Endothelial cell of umbilical vein (primary cell): ENCODE data around the gene ANGEL1. TPM values are rescaled to one million over a fixed set of nuclear protein-coding genes. Genes with fewer than 3 reads are reported as not detected.

Experiments used
- BruUV-seq: library from RNA; stranded (reverse); fragments of 400-500 nt; replicated peaks from 2 replicates; lab custom pipeline; 2021; lab: Mats Ljungman, UMichigan
- CTCF ChIA-PET: fragments of 300-600, 350-600 bp; sonication (Branson Sonifier 250); formaldehyde crosslinking; loops from one replicate; lab custom pipeline; 2021; ENCODE audit warnings: antibody characterized with exemption, inconsistent platforms; lab: Charles Lee
- POLR2A ChIA-PET: fragments of 300-600, 350-600 bp; sonication (Branson Sonifier 250); formaldehyde crosslinking; loops from one replicate; lab custom pipeline; 2021; ENCODE audit warnings: antibody characterized with exemption, inconsistent platforms; lab: Charles Lee
- DNase-seq: peaks from one replicate; pipeline ENCODE4 v3.0.0-alpha.2; 2011; ENCODE audit warnings: low read depth, low spot score
- FAIRE-seq: peaks from 2 replicates; lab custom pipeline; 2011; peaks lifted over from hg19 to GRCh38; lab: Jason Lieb, UNC
- H2AFZ ChIP-seq: 2 replicates; pipeline ENCODE4 v1.6.0; 2012; ENCODE audit warnings: low read depth, low read length, control low read depth, inconsistent platforms
- H3K27ac ChIP-seq: 2 replicates; pipeline ENCODE4 v1.5.1; 2011; ENCODE audit warnings: low read depth, mild to moderate bottlenecking, control low read depth, low read length, moderate library complexity; ENCODE audit not compliant: insufficient read depth
- H3K27me3 ChIP-seq, 2 experiments: 2 replicates each; pipeline versions ENCODE4 v1.6.0 to v1.6.1; 2011; ENCODE audit warnings: low read length in 2 of 2, mixed read lengths in 1 of 2; ENCODE audit not compliant: control insufficient read depth in 2 of 2, insufficient read depth in 2 of 2
- H3K36me3 ChIP-seq, 2 experiments: 2 replicates in 1 of 2; 3 replicates in 1 of 2; pipeline ENCODE4 v1.5.1; 2011; ENCODE audit warnings: low read length in 2 of 2, mild to moderate bottlenecking in 1 of 2, moderate library complexity in 1 of 2; ENCODE audit not compliant: control insufficient read depth in 2 of 2, insufficient read depth in 2 of 2; ENCODE audit errors: extremely low read depth in 1 of 2
- H3K4me1 ChIP-seq: 3 replicates; pipeline ENCODE4 v1.5.1; 2011; ENCODE audit warnings: mild to moderate bottlenecking, low read length; ENCODE audit not compliant: control insufficient read depth, insufficient read depth; ENCODE audit errors: extremely low read depth
- H3K4me2 ChIP-seq: 2 replicates; pipeline ENCODE4 v1.6.1; 2011; ENCODE audit warnings: low read length, control low read depth, mixed read lengths; ENCODE audit not compliant: insufficient read depth
- H3K4me3 ChIP-seq, 3 experiments: fragments of 200-600 bp in 1 of 3; sonication (generic), shearing (Covaris generic) in 1 of 3; replicated peaks in 1 of 3; 2 replicates each; pipeline ENCODE4 v1.5.1; 2011 to 2016; ENCODE audit warnings: control low read depth in 3 of 3, low read length in 3 of 3, mild to moderate bottlenecking in 2 of 3, inconsistent platforms in 1 of 3, low read depth in 1 of 3, moderate library complexity in 1 of 3; ENCODE audit not compliant: insufficient read depth in 1 of 3
- H3K79me2 ChIP-seq: 2 replicates; pipeline ENCODE4 v1.6.0; 2012; ENCODE audit warnings: low read length, inconsistent platforms; ENCODE audit not compliant: control insufficient read depth, insufficient read depth
- H3K9ac ChIP-seq: replicated peaks from 2 replicates; pipeline ENCODE3; 2011; ENCODE audit warnings: low read length, control low read depth; ENCODE audit not compliant: insufficient read depth; ENCODE audit errors: extremely low read depth
- H3K9me1 ChIP-seq: replicated peaks from 3 replicates; pipeline ENCODE4 v1.6.0; 2011; ENCODE audit warnings: mild to moderate bottlenecking, low read length; ENCODE audit not compliant: control insufficient read depth, insufficient read depth; ENCODE audit errors: extremely low read depth
- H3K9me3 ChIP-seq: replicated peaks from 2 replicates; pipeline ENCODE4 v1.5.1; 2012; ENCODE audit warnings: low read length, inconsistent platforms; ENCODE audit not compliant: control insufficient read depth, insufficient read depth
- H4K20me1 ChIP-seq: replicated peaks from 2 replicates; pipeline ENCODE3; 2011; ENCODE audit warnings: mild to moderate bottlenecking, low read length; ENCODE audit not compliant: control insufficient read depth, insufficient read depth; ENCODE audit errors: extremely low read depth
- CTCF ChIP-seq, 2 donors: IDR thresholded peaks; 1 replicate in 1 of 2; 2 replicates in 1 of 2; pipeline ENCODE4 v1.5.1; 2011; ENCODE audit warnings: low read length in 2 of 2, mild to moderate bottlenecking in 2 of 2, moderate library complexity in 2 of 2, control low read depth in 1 of 2, inconsistent platforms in 1 of 2, low read depth in 1 of 2; ENCODE audit not compliant: insufficient read depth in 1 of 2; ENCODE audit errors: extremely low read depth in 1 of 2
- EZH2 ChIP-seq: IDR thresholded peaks from 2 replicates; pipeline ENCODE4 v1.6.1; 2012; ENCODE audit warnings: borderline replicate concordance, low read depth, mild to moderate bottlenecking, moderate library complexity, low read length, inconsistent platforms; ENCODE audit not compliant: severe bottlenecking
- FOS ChIP-seq: IDR thresholded peaks from 2 replicates; pipeline ENCODE4 v1.6.1; 2011; ENCODE audit warnings: mild to moderate bottlenecking, low read length, moderate library complexity, borderline replicate concordance; ENCODE audit not compliant: insufficient read depth
- GATA2 ChIP-seq: IDR thresholded peaks from 2 replicates; pipeline ENCODE4 v1.7.0; 2011; ENCODE audit warnings: low read depth, mild to moderate bottlenecking, moderate library complexity, mixed read lengths, low read length; ENCODE audit not compliant: insufficient read length, insufficient read depth
- JUN ChIP-seq: IDR thresholded peaks from 2 replicates; pipeline ENCODE4 v1.6.1; 2011; ENCODE audit warnings: borderline replicate concordance, low read depth; ENCODE audit not compliant: insufficient read length, insufficient read depth
- MAX ChIP-seq: IDR thresholded peaks from 2 replicates; pipeline ENCODE4 v1.6.1; 2011; ENCODE audit not compliant: insufficient read depth, insufficient read length
- MYC ChIP-seq: IDR thresholded peaks from one replicate; pipeline ENCODE4 v1.6.1; 2011; ENCODE audit warnings: mild to moderate bottlenecking, low read depth, low read length
- POLR2A ChIP-seq: IDR thresholded peaks from 2 replicates; pipeline ENCODE4 v1.6.1; 2012; ENCODE audit warnings: low read depth, mild to moderate bottlenecking, control low read depth, low read length
- POLR2AphosphoS5 ChIP-seq: IDR thresholded peaks from 2 replicates; pipeline ENCODE4 v1.6.1; 2012; ENCODE audit warnings: low read depth, mild to moderate bottlenecking, control low read depth, low read length, moderate library complexity; ENCODE audit not compliant: insufficient read depth
- dilution Hi-C: fragments of 300-500 bp; cut with MboI; formaldehyde crosslinking; loops from one replicate; pipeline ENCODE4 v1.15.0; 2019; ENCODE audit warnings: low sequenced_read_pairs; ENCODE audit not compliant: extremely low pct_ligation_motif_present
- intact Hi-C: fragments of 100-400 bp; cut with micrococcal nuclease; formaldehyde crosslinking; loops from one replicate; pipeline ENCODE4 v1.10.0; 2022
- polyA plus RNA-seq, 4 experiments: library from polyadenylated mRNA; depleted of rRNA in 3 of 4; stranded (reverse) in 3 of 4; unstranded in 1 of 4; fragments of >200 nt; gene quantifications; 2 replicates each; pipeline versions ENCODE4 v1.2.1 to v1.2.3, GENCODE V29; 2011 to 2012; ENCODE audit warnings: missing spikeins in 1 of 4
- total RNA-seq: library from RNA; stranded (reverse); gene quantifications from 2 replicates; pipeline ENCODE4 v1.2.3, GENCODE V29; 2021

ANGEL1 gene
- total and polyA plus RNA-seq, 2 donors (not counting 3 experiments of a cell fraction or from before 2014, with no cell fraction given) = 14.8 to 22.0 TPM

GRCh38 chr14:76773956-76774820, 38.5 kb downstream of the ANGEL1 start:
- Histone ChIP-seq H3K4me2 (peak overlapping the region; percentile 52), H4K20me1 (no peaks in the 10 kb centered on the region), H3K4me1 (peaks cover 20% of the 10 kb centered on the region), H2AFZ (no peak overlapping the region), H3K9me1 (no peaks in the 10 kb centered on the region), H3K4me3 (no peak overlapping the region), H3K27me3 (no peaks in the 10 kb centered on the region), H3K79me2 (no peaks in the 10 kb centered on the region), H3K9ac (no peak overlapping the region), H3K27ac (peak overlapping the region; percentile 92), H3K36me3 (peaks cover 0 to 26% of the 10 kb centered on the region in 2 experiments), H3K9me3 (no peaks in the 10 kb centered on the region)
- ChIA-PET CTCF (interaction anchor here (1.4 to 6.0 kb wide), 4 partner anchors 10 to 64 kb away, joined by 4 to 64 read pairs (median 14); partner anchors contain the start of gene VASH1), POLR2A (no interaction called here)
- TF ChIP-seq FOS (no peak), POLR2AphosphoS5 (no peak), GATA2 (no peak), MAX (no peak), POLR2A (no peak), EZH2 (no peak), CTCF (IDR thresholded peaks at IDR 0.05; ENCODE audit: extremely low read depth in 1 of 2, insufficient read depth in 1 of 2, low read depth in 1 of 2, low read length in 2 of 2) (no peak), JUN (no peak), MYC (no peak)
- BruUV-seq = no TSS peak
- DNase-seq (no peak), FAIRE-seq (no peak)
- dilution Hi-C loops (no loop called here), intact Hi-C loops (loop anchor here (1.0 kb wide), 4 partner anchors 10 to 58 kb away; no protein-coding TSS in a partner anchor)
